RCC 7860 (cell line): Measurements from ENCODE around the gene ZFPM1.

ENCODE experiments used
- DNase-seq: peaks from one replicate; pipeline ENCODE4 v3.0.0-alpha.2; 2015; ENCODE audit warnings: low spot score
- FAIRE-seq: peaks from 2 replicates; lab custom pipeline; 2012; peaks lifted over from hg19 to GRCh38; lab: Jason Lieb, UNC

Gene ZFPM1

DNA sequence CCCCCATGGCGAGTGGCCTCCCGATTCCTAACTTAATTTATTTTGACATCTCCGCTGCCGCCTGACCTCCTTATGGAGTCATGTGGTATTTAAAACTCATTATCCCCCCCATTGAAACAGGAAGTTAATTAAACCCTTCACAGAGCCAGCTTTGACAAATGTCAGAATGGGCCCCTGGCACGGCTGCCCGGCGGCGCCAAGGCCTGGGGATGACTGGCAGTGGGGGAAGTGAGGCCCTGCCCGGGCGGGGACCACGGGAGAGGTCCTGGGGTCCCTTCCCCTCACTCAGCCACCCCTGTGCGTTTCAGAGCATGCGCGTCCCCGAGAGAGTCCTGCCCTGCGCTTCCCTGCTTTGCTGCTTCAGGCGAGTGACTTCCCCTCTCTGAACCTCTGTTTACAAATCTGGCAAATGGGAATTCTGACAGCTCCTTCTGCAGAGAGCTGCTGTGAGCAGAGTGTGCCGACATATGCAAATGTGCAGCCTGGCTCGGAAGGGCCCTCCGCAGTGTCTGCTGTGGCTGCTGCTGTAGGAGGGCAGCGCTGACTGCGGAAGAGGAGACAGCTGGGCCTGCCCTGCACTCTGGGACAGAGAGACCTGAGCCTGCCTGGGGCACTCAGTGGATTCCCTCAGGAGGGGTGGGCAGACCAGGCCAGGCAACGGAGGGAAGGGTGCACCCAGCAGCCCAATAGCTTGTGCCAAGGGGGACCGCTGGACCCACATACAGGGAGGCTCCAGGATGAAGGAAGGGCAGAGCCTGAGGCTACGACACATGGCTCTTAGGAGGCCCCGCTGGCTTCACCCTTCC, 4.4 kb upstream of the ZFPM1 start:
- no peak for FAIRE-seq
- no peak for DNase-seq

DNA sequence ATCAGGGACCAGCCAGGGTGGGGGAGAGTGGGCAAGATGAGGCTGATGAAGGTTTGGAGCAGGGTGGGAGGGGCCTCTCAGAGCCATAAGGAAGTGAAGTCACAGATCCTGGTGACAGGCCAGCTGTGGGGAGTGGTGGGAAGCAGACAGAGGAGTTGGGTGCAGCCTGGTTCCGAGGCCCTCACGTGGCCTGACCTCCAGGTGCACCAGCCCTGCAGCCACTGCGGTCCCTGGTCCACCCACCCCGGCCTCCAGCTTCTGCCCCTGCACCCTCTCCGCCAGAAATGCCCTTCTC, 3.9 kb upstream of the ZFPM1 start:
- FAIRE-seq (no peak), DNase-seq (no peak)

DNA sequence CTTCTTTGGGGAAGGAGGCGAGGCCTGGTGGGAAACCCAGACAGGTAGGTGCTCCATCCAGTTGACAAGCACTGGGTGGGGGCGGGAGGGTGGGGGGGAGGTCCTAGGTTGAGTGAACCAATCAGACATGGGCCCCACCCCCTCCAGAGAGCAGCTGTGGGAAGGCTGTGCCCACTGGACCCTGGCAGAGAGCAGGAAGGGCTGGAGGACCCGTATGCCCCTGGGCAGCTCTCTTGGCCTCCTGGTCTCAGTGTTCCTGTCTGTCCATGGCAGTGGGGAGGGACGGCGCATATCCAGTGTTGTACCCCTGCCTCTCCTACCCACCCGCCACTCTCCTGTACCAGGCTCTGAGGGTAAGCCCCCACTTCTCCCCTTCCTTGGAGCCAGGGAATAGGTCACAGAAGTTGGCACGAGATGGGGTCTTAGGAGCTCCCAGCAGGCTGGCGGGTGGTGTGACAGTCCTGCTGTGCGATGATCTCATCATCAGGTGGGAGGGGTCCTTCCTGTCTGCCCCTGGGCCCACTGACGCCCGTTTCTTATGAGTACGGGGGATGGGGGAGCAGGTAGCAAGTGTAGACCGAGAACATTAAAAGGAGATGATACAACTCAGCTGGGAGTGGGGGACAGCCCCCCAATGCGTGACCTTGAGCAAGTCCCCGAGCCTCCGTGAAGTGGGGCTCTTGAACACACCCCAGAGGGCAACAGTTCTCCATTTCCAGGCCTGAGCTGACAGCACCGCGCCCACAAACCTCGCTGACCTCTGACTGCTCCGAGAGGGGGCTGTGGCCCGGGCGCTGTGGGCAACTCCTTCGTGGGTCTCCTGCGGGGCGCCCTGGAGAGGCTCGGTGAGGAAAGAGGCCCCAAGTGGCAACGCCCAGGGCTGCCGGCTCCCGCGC, 1.2 kb upstream of the ZFPM1 start:
- FAIRE-seq (no peak), DNase-seq (no peak)

DNA sequence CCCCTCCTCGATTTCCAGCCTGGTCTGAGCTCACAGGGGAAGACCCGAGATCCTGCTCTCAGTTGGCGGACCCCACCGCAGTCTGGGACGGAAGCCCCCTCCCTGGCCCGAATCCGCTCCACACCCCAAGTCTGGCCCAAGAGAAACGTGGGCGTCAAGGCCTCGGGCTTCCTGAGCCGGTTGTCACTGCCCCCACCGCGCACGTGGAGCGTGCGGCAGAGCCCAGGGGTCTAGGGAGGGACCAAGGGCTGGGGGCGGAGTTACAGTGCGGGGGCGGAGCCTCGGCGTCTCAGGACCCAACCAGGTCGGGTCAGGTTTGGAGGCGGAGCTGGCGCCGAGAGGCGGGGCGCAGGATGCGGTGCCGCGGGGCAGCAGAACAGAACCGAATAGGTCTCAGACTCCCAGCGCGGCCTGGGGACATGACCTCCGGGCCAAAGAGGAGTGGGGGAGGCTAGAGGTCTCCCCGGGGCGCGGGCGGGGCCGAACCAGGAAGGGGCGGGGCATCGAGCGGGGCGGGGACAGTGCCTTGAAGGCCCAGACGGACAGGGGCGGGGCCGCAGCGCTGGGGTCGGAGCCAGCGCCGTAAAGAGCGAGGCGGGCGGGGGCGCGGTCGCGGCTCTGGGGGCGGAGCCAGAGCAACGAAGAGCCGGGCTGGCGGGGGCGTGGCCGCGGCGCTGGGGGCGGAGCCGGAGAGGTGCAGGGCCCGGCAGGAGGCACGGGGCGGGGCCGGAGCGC, 431 bp upstream of the ZFPM1 start:
- DNase-seq (peak; percentile 82), FAIRE-seq (no peak)

DNA sequence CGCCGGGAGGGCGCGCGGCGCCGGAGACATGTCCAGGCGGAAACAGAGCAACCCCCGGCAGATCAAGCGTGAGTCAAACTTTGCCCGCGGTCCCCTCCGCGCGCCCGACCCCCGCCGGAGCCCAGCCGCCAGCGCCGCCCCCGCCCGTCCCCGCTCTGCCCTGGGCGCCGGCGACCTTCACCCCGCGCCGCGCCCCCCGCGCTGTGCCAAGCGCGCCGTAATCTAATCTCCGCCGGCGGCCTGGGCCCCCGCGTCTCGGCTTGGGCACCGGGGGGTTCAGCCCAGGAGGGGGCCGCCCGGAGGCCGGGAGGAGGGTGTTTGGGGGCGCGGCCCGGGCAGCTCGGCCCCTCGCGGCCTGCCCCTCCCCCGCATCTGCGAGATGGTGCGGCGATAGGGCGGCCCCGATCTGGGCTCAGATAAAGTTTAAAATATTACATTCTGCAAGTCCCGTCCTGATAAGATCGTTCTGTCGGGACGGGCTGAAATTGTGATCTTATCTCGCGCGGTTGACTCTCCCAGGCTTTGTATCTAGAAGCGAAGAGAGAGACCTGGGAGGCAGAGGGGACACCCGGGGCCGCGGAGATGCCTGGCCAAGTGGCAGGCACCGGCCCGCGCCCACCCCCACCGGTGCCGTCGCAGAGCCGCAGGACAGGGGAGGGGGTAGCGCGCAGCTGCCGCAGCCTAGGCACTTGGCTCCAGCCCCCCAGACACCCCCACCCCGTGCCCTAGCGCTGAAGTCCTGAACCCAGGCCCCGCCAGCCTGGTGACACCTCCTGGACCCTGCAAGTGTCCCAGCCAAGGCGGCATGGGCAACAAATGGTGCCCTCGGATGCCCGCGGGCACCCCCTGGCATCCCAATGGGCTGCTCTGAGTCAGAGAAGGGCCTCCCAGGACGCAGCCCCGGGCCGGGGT, 787 bp downstream of the ZFPM1 start:
- FAIRE-seq (no peak), DNase-seq (no peak)

DNA sequence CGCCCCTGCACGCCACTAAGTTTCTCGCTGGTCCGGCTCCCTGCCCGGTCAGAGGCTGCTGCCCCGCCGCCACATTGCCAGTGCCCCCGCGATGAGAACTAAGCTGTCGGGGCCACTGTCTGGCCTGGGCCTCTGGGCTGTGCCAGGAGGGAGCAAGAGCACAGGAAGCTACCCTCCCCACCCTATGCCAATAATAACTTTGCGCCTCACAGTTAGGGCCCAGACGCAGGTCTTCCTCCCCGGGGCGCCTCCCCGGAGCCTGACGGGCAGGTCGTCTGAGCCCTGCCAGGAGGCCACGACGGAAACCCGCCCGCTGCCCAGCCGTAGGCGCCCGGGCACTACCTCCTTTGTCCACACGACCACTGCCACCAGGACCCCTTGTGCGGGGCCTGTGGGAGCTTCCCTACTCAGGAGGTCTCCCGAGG, 1.5 kb downstream of the ZFPM1 start:
- no peak for FAIRE-seq
- DNase-seq = no peak

DNA sequence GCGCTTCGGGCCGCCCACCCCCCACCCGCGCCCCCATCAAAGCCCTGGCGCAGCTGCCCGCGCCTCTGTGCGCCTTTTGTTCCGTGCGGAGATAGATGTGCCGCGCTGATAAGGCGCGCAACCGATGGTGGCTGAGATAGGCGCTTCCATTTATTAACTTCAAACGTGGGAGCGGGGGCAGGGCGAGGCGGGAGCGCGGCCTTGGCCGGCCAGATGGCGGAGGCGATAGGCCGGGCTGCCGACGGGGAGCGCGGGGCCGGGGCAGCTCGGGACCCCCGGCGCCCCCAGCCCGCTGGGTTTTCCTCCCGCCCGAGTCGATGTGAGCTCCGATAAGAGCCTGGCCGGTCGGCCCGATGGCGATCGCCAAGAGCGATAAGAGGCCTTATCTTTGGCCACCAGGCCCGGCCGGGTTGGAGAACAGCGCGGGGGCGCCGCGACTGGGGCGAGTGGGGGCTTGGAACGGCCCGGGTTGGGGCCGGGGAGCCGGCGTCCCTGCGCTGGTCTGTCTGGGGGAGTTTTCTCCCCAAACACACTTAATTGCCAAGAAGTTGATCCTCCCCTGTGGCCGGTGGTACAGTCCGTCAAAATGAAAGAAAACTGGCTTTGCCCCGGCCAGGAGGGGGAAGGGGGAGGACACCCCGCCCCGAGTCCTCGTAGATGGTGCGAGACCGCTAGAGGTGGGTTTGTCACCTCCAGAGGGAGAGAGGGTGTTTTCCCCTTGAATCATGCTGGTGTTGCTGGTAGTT, 2.7 kb downstream of the ZFPM1 start:
- FAIRE-seq = no peak
- DNase-seq = peak; percentile 24

DNA sequence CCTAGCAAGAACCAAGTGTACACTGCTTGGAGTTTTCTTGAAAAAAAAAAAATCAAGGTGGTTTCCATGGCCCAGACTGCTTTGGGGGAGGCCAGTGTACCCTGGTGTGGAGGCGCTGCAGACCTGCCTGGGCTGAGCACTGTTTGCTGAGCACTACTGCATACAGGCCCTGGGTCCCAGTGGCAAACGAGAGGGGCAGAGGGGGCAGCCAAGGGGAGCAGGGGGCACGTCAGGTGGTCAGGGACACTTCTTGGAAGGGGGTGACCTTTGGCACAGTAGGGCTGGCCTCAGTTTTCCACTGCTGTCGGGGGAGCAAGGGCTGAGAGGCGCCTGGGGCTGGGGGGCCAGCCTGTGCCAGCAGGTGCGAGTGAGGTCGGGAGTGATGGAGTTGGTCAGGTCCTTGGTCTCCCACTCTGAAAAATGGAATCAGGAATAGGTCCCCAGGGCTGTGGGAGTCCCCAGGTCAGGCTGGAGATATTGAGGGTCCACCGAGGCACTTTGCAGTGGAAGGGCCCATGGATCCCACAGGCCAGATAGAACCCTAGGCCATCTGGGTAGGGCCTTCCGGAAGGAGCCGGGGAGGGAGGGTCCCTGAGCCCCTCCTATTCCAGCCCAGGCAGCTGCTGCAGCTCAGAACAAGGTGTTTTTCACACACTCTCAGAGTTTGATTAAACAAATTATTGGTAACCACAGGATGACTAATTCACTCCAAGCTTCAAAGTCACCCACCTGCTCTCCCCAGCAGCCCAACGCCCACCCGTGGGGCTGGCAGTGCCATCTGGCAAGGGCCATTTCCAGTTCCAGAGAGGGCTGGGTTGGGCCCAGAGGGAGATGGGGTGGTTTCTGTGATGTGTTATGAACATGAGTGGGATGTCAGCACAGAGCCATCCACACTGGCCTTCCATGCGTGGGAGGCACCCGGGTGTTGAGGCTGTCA, 3.5 kb downstream of the ZFPM1 start:
- no peak for FAIRE-seq
- no peak for DNase-seq

DNA sequence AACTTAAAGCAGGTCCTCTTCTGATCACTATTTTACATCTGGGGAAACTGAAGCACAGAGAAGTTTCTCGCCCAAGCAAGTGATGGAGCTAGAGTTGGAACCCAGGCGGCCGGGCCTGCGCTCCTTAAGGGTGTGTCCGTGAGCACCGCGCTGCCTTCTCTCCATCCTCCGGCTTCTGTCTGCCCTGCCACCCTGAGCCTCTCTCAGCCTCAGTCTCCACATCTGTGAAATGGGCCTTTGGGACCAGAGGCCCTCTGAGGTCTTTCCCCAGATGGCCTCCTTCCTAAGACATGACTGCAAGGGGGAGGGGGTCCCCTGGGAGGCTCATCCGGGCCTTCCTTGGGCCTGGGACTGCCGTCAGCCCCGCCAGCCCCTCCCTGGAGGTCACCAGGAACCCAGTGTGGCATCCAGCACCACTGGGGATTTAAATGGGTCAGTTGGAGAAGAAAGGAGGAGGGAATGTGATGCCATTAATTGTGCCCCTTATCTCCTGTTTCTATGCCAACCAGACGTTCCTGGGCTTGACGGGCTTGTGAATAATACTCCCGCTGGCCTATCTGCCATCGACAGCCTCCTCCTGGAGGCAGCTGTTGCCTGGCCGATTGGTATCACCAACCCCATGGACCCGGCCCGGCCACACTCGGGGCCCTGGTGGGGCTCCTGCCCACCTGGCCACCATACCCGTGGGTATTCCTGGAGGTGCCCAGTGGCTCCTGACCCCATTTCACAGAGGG, 5.1 kb downstream of the ZFPM1 start:
- FAIRE-seq = no peak
- DNase-seq = no peak

DNA sequence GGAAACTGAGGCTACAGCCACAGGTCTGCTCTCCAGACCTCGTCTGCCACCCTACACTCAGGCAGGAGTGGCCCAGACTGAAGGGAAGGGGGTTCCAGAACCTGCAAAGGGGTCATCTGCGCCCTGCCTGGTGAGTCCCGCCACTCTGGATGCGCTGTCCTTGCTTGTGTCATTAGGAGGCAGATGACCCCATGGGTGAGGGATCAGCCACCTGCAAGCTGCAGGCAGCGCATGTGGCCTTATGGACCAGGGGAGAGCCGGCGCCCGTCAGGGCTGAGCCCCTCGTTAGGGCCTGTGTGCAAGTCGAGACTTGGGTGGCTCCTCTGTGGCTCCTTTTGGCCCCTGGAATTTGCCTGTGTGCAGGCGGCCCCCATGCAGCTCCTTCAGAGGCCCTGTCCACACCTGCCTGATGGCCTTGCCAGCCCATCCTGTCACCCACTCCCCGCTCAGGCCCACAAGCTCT, 5.7 kb downstream of the ZFPM1 start:
- no peak for DNase-seq
- no peak for FAIRE-seq

DNA sequence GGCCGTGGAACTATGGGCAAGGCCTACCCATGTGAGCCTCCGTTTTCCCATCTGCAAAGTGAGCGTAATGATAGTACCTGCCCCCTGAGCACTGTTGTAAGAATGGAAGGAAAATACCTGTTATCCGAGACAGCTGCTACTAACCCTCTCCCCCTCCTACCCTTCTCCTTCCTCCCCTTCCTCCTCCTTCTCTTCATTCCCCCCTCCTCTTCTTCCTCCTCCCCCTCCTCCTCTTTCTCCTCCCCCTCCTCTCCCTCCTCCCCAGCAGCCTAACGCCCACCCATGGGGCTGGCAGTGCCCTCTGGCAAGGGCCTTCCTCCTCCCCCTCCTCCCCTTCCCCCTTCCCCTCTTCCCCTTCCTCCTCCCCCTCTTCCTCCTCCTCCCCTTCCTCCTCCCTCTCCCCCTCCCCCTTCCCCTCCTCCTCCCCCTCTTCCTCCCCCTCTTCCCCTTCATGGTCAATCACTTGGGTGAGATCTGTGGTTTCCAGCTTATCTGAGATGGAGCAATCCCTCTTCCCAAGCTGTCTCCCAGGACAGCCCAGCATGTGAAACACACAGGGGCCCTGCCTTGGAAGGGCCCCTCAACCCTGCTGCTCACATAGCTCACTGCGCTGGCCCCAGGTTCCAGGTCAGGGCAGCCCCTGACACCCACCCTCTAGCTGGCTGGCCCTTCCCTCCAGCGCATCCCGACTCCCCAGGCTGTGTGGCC, 6.4 kb downstream of the ZFPM1 start:
- no peak for FAIRE-seq

DNA sequence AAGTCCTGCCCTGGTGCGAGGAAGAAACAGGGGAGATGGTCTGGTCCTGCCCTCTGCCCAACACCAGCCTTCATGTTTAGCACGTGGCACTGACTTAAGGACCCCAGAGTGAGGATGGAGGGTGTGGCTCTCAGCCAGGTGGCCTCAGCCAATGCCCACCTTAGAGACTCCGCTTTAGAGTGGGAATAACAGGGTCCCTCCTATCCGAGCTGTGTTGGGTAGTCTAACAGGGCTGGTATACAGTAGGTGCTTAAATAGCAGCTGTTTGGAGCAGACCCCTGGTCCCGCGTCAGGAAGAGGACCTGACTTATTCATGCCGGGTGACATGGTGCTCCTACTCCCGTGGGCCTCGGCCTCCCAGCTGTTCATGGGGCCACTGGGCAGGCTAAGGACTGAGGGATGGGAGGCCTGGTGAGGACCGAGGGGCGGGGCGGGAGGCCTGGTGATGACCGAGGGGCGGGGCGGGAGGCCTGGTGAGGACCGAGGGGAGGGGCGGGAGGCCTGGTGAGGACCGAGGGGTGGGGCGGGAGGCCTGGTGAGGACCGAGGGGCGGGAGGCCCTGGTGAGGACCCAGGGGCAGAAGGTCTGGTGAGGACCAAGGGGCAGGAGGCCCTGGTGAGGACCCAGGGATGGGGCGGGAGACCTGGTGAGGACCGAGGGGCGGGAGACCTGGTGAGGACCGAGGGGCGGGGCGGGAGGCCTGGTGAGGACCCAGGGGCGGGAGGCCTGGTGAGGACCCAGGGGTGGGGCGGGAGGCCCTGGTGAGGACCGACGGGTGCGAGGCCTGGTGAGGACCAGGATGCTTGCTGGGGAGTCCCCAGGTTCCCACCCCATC, 7.6 kb downstream of the ZFPM1 start:
- no peak for DNase-seq
- FAIRE-seq = no peak

More for the DNA sequence above, 6.4 kb downstream of the ZFPM1 start:
- DNase-seq = no peak

DNA sequence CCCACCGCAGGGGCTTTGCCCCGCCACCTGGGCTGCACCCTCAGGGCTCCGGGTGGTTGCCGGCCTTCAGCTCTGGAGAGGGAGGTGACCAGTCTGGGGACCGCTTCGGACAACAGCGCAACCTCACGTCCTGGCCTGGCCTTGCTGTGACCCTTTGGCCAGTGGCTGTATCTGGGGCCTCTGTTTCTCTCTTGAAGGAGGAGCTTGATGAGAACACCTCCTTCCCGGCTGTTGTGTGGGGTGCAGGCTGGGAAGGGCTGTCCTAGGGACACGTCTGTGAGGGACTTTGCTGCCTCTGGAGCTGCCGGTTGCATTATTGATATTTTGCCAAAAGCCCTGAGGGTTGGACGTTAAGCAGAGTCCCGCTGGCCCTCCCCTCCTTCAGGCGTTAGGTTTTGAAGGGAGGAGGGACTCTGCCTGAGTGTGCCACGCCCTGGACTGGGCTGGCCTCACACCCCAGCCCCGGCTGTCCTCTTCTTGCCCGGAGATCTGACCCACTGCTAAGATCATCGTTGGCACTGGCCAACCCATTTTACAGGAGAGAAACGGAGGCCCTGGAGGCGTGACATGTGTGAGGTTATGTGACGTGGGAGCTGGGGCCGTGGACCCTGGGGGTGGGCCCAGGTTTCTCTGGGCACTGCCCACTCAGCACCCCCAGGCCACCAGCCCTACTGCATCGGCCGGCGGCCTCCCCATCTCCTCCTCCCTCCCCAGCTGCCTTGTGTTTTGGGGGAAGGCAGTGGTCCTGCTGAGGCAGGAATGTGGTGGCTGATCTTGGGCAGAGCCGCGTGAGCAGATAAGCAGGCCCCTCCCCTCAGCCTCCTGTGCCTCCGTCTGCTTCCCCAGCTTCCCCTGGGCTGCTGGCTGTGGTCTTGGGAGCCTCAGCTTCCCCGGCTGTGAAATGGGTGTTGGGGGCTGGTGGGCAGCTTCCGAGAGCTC, 8.5 kb downstream of the ZFPM1 start:
- FAIRE-seq = no peak
- DNase-seq = no peak

DNA sequence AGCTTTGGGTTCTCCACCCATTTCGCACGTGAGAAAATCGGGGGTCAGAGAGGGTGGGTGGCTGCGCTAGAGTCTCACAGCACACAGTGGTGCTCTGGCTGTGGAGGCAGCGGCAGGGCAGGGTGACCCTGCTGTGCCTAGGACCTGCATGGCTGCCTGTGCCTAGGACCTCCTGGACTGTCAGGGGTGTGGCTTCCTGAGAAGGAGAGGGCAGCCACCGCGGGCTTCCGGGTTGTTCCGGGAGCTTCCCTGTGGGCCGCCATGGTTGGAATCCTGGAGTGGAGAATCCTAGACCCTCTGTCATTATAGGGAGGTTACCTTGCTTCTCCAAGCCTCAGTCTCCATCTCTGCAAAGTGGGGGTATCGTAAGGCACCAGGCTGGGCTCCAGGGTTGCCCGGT, 9.3 kb downstream of the ZFPM1 start:
- FAIRE-seq (no peak), DNase-seq (no peak)

DNA sequence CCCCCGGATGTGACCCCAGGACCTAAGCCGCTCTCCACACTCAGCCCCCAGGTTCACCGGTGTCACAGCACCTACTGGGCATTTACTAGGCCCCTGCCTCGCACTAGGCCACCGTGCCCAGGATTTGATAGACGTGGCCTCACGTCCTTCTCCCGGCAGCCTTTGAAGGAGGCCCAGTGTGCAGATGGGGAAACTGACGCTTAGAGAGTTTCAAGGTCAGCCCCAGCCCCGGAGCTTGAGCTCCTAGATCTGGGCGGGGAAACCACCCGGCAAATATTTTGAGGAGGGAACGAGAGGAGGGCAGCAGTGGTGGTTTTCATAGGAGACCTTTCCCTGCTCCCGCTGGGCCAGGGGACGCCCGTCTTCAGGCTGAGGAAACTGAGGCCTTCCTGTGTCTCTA, 10.3 kb downstream of the ZFPM1 start:
- no peak for DNase-seq
- FAIRE-seq = no peak
